ENCODE results near the gene KCTD12.
A peak's percentile ranks its signal among the peaks of the same experiment; 100 is the strongest.

DNA sequence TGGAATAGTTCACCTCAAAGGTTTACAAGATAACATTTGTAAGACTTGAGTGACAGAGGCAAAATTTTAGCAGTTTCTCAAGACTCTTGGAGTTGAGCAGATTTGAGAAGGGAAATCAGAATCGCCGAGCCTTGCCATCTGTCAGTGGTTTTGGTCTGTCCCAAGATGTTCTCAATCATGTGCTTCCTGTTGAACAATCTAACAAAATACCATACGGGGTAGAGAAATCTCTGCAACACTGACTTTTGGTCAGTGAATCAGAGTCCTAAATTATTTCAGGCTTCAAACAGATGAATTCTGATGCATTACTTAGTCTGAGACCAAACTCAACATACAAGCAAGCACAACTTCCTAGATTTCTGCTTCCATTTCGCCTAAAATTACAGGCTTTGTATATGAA lies 3.8 kb downstream of the KCTD12 start:
- no peak for TF ChIP-seq CTCF (IDR thresholded peaks at IDR 0.05)
- TF ChIP-seq POLR2A (IDR thresholded peaks at IDR 0.05; ENCODE audit: low read depth): no peak
- TF ChIP-seq EP300 (IDR thresholded peaks at IDR 0.05): no peak
- peak in 1 of 2 donors; percentile 49 for TF ChIP-seq POLR2AphosphoS5 (IDR thresholded peaks at IDR 0.05)
